Right lobe of liver (tissue), 4 donors: Measurements from ENCODE around the gene RCBTB2.

Experiments
- POLR2A ChIP-seq: fragments of 450-650 bp; IDR thresholded peaks from one replicate; pipeline ENCODE4 v1.6.1; 2017; ENCODE audit warnings: antibody characterized with exemption, mild to moderate bottlenecking
- TF ChIP-seq, protein P1 (sequence below), 4 donors: fragments of 200-600 bp in 3 of 4; fragments of 450-650 bp in 1 of 4; IDR thresholded peaks; one replicate each; pipeline versions ENCODE4 v1.5.1 to v1.8.0; 2016 to 2022; ENCODE audit warnings: antibody characterized with exemption in 4 of 4, mild to moderate bottlenecking in 2 of 4
- donor health status: DM: no; HTN: no; CAD: no.
- donor health status: DM: no; HTN: no; CAD: no.
- donor health status: DM: no; HTN: yes; CAD: no.

DNA sequence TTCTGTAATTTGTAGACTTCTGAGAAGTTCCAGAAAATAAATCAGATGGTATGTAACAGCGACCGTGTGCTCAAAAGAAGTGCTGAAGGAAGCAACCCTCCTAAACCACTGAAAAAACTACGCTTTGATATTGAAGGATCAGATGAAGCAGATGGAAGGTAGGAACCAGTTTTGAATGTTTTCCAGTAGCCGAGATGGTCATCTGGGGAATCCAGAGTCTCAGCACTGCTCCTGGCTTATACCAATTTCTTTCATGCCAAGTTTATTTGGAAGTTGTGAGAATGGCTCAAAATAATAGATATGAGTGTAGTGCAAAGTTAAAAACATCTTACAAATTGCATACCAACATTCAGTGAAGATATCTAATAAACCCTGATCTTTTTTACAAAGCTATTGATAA lies 56.2 kb downstream of the RCBTB2 start:
- TF ChIP-seq, protein P1, sequence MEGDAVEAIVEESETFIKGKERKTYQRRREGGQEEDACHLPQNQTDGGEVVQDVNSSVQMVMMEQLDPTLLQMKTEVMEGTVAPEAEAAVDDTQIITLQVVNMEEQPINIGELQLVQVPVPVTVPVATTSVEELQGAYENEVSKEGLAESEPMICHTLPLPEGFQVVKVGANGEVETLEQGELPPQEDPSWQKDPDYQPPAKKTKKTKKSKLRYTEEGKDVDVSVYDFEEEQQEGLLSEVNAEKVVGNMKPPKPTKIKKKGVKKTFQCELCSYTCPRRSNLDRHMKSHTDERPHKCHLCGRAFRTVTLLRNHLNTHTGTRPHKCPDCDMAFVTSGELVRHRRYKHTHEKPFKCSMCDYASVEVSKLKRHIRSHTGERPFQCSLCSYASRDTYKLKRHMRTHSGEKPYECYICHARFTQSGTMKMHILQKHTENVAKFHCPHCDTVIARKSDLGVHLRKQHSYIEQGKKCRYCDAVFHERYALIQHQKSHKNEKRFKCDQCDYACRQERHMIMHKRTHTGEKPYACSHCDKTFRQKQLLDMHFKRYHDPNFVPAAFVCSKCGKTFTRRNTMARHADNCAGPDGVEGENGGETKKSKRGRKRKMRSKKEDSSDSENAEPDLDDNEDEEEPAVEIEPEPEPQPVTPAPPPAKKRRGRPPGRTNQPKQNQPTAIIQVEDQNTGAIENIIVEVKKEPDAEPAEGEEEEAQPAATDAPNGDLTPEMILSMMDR (IDR thresholded peaks at IDR 0.05) = no peak
- TF ChIP-seq POLR2A = no peak
